HepG2 (cell line): ENCODE measurements around the gene SAC3D1. TPM values are rescaled to one million over a fixed set of nuclear protein-coding genes. Genes with fewer than 3 reads are reported as not detected.

Source experiments
- ATF3 ChIP-seq: sonication (generic); formaldehyde crosslinking; IDR thresholded peaks from 2 replicates; pipeline ENCODE4 v1.4.0; 2020; ENCODE audit warnings: missing genetic modification reagents
- BATF2 ChIP-seq: sonication (generic); formaldehyde crosslinking; IDR thresholded peaks from 2 replicates; pipeline ENCODE4 v1.8.0; 2022; ENCODE audit warnings: mild to moderate bottlenecking, missing genetic modification reagents, moderate library complexity
- BORCS8-MEF2B ChIP-seq: sonication (generic); formaldehyde crosslinking; IDR thresholded peaks from 2 replicates; pipeline ENCODE4 v1.8.0; 2022; ENCODE audit warnings: mild to moderate bottlenecking, missing genetic modification reagents
- DMTF1 ChIP-seq: sonication (generic); formaldehyde crosslinking; IDR thresholded peaks from 2 replicates; pipeline ENCODE4 v1.4.0; 2020; ENCODE audit warnings: mild to moderate bottlenecking, missing genetic modification reagents
- DR1 ChIP-seq: sonication (generic); formaldehyde crosslinking; IDR thresholded peaks from 2 replicates; pipeline ENCODE4 v1.8.0; 2021; ENCODE audit warnings: mild to moderate bottlenecking, missing genetic modification reagents, inconsistent platforms
- FLYWCH1 ChIP-seq: sonication (generic); formaldehyde crosslinking; IDR thresholded peaks from 2 replicates; pipeline ENCODE4 v1.8.1; 2023; ENCODE audit warnings: mild to moderate bottlenecking, missing genetic modification reagents
- FOXK1 ChIP-seq: sonication (generic); formaldehyde crosslinking; IDR thresholded peaks from 2 replicates; pipeline ENCODE4 v1.4.0; 2020; ENCODE audit warnings: low read depth, missing genetic modification reagents, borderline replicate concordance
- GPN1 ChIP-seq: sonication (generic); formaldehyde crosslinking; IDR thresholded peaks from 2 replicates; pipeline ENCODE4 v1.5.1; 2020; ENCODE audit warnings: missing genetic modification reagents, borderline replicate concordance
- HDAC2 ChIP-seq: sonication (generic); formaldehyde crosslinking; IDR thresholded peaks from 2 replicates; pipeline ENCODE4 v1.4.0; 2020; ENCODE audit warnings: missing genetic modification reagents
- ISX ChIP-seq: sonication (generic); formaldehyde crosslinking; conservative IDR thresholded peaks from 2 replicates; pipeline ENCODE4 v1.5.0; 2020; ENCODE audit warnings: missing genetic modification reagents
- KDM6A ChIP-seq: IDR thresholded peaks from 2 replicates; pipeline ENCODE4 v1.6.1; 2016; ENCODE audit warnings: low read depth
- POGZ ChIP-seq: sonication (generic); formaldehyde crosslinking; IDR thresholded peaks from 2 replicates; pipeline ENCODE4 v1.4.0; 2020; ENCODE audit warnings: mild to moderate bottlenecking, missing genetic modification reagents
- RARA ChIP-seq: IDR thresholded peaks from 2 replicates; pipeline ENCODE4 v1.6.1; 2016; ENCODE audit warnings: missing genetic modification reagents, missing compliant biosample characterization
- SALL2 ChIP-seq: sonication (generic); formaldehyde crosslinking; IDR thresholded peaks from 2 replicates; pipeline ENCODE4 v1.8.1; 2023; ENCODE audit warnings: mild to moderate bottlenecking, missing genetic modification reagents, inconsistent platforms
- SOX13 ChIP-seq, 3 experiments: fragments of 450-650 bp in 1 of 3; sonication (generic) in 1 of 3; formaldehyde crosslinking in 1 of 3; IDR thresholded peaks in 2 of 3; conservative IDR thresholded peaks in 1 of 3; 2 replicates each; pipeline versions ENCODE4 v1.5.0 to v1.6.1; 2016 to 2020; ENCODE audit warnings: antibody characterized with exemption in 1 of 3, mild to moderate bottlenecking in 1 of 3, missing compliant biosample characterization in 1 of 3, missing genetic modification reagents in 1 of 3, moderate library complexity in 1 of 3
- U2AF2 ChIP-seq: fragments of 200-400 bp; formaldehyde crosslinking; IDR thresholded peaks from 2 replicates; pipeline ENCODE4 v1.6.1; 2017; ENCODE audit warnings: low read depth, mild to moderate bottlenecking, low read length
- ZNF101 ChIP-seq: sonication (generic); formaldehyde crosslinking; IDR thresholded peaks from 2 replicates; pipeline ENCODE4 v1.4.0; 2020; ENCODE audit warnings: mild to moderate bottlenecking, low read depth, missing genetic modification reagents, borderline replicate concordance
- ZNF333 ChIP-seq: sonication (generic); formaldehyde crosslinking; IDR thresholded peaks from 2 replicates; pipeline ENCODE4 v1.4.0; 2020; ENCODE audit warnings: mild to moderate bottlenecking, missing genetic modification reagents, borderline replicate concordance
- ZNF468 ChIP-seq: sonication (generic); formaldehyde crosslinking; IDR thresholded peaks from 2 replicates; pipeline ENCODE4 v1.8.0; 2022; ENCODE audit warnings: mild to moderate bottlenecking, moderate library complexity, missing genetic modification reagents
- ZNF776 ChIP-seq: sonication (generic); formaldehyde crosslinking; IDR thresholded peaks from 2 replicates; pipeline ENCODE4 v1.4.0; 2020; ENCODE audit warnings: mild to moderate bottlenecking, missing genetic modification reagents
- ZNF83 ChIP-seq: sonication (generic); formaldehyde crosslinking; IDR thresholded peaks from 2 replicates; pipeline ENCODE4 v1.4.0; 2020; ENCODE audit warnings: missing genetic modification reagents, mild to moderate bottlenecking, borderline replicate concordance
- ZSCAN22 ChIP-seq: sonication (generic); formaldehyde crosslinking; IDR thresholded peaks from 2 replicates; pipeline ENCODE4 v1.4.0; 2020; ENCODE audit warnings: mild to moderate bottlenecking, missing genetic modification reagents
- polyA plus RNA-seq, 8 experiments: library from polyadenylated mRNA; depleted of rRNA in 3 of 8; stranded (reverse) in 7 of 8; unstranded in 1 of 8; fragments of >200 nt; fragmentation: Illumina TruSeq in 4 of 8; extraction: Trizol in 4 of 8; gene quantifications; 2 replicates each; pipeline versions ENCODE4 v1.2.1 to v1.2.3, GENCODE V29; 2011 to 2016; ENCODE audit warnings: low read depth in 4 of 8, missing spikeins in 1 of 8, mixed read lengths in 1 of 8; ENCODE audit not compliant: insufficient read depth in 1 of 8
- total RNA-seq, 5 experiments: library from RNA; depleted of rRNA; stranded (reverse); fragments of >200 nt; fragmentation: Illumina TruSeq; extraction: Trizol; gene quantifications; 2 replicates each; pipeline ENCODE4 v1.2.3, GENCODE V29; 2016; ENCODE audit warnings: low read depth in 1 of 5
- TF ChIP-seq, protein P1 (sequence below): sonication (generic); formaldehyde crosslinking; IDR thresholded peaks from 2 replicates; pipeline ENCODE4 v1.5.0; 2020; ENCODE audit warnings: missing genetic modification reagents, mild to moderate bottlenecking, borderline replicate concordance
- TF ChIP-seq, protein P2 (sequence below): sonication (generic); formaldehyde crosslinking; IDR thresholded peaks from 2 replicates; pipeline ENCODE4 v1.8.1; 2022; ENCODE audit warnings: mild to moderate bottlenecking, missing genetic modification reagents

The SAC3D1 gene
- total and polyA plus RNA-seq, 2 of the 13 experiments (the other 11 are each of a cell fraction or from before 2014, with no cell fraction given): 7.4 to 36.3 TPM

DNA sequence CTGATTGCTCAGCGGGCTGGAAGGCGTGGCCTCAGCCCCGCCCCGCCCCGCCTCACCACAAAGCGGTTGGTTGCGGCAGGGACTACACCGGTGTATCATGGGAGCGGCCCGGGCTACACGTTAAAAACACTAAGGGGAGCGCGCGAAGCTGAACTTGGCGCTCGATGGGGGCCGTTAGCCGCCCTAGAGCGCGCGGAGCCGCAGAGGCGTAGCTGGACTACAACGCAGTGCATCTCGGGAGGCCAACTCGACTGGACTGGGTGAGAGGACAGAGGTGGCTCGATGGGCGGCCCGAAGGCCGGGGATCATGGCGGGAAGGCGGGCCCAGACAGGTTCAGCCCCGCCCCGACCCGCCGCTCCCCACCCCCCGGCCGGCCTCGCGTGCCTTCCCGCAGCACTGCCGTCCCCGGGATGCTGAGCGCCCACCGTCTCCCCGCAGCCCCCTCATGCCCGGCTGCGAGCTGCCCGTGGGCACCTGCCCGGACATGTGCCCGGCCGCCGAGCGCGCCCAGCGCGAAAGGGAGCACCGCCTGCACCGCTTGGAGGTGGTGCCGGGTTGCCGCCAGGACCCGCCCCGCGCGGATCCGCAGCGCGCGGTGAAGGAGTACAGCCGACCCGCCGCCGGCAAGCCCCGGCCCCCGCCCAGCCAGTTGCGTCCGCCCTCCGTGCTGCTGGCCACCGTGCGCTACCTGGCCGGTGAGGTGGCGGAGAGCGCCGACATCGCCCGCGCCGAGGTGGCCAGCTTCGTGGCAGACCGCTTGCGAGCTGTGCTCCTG lies at the start of gene SAC3D1 (continued):
- TF ChIP-seq DMTF1 (no peak), U2AF2 (0 out of 2 replicates have a peak, but pooled peaks have one; percentile 49), ATF3 (CRISPR knock-in tag) (0 out of 2 replicates have a peak, but pooled peaks have one; percentile 6), ZSCAN22 (CRISPR knock-in tag) (0 out of 2 replicates have a peak, but pooled peaks have one; percentile 44), FLYWCH1 (CRISPR knock-in tag) (no peak), ZNF101 (no peak), POGZ (CRISPR knock-in tag) (peak; percentile 78), RARA (CRISPR knock-in tag) (no peak), ZNF468 (CRISPR knock-in tag) (peak; percentile 75; the same call in 1 of the 2 replicates), GPN1 (CRISPR knock-in tag) (no peak), BORCS8-MEF2B (CRISPR knock-in tag) (peak; percentile 3; the same call in 1 of the 2 replicates), SALL2 (CRISPR knock-in tag) (no peak), SOX13 (IDR thresholded peaks at IDR 0.05) (no peak), SOX13 (CRISPR knock-in tag; conservative IDR thresholded peaks at IDR 0.05 in 1 of 2, IDR thresholded peaks at IDR 0.05 in 1 of 2) (peak in 1 of 2 experiments; percentile 11; a peak in 1 of 4 replicates), ISX (no peak), FOXK1 (peak; percentile 49; the same call in 1 of the 2 replicates), BATF2 (CRISPR knock-in tag) (peak; percentile 83; the same call in 1 of the 2 replicates), KDM6A (no peak), ZNF83 (no peak), ZNF776 (CRISPR knock-in tag) (0 out of 2 replicates have a peak, but pooled peaks have one; percentile 24), ZNF333 (CRISPR knock-in tag) (no peak), DR1 (peak; percentile 75), HDAC2 (CRISPR knock-in tag) (peak; percentile 46; the same call in 1 of the 2 replicates)
- TF ChIP-seq, protein P1, sequence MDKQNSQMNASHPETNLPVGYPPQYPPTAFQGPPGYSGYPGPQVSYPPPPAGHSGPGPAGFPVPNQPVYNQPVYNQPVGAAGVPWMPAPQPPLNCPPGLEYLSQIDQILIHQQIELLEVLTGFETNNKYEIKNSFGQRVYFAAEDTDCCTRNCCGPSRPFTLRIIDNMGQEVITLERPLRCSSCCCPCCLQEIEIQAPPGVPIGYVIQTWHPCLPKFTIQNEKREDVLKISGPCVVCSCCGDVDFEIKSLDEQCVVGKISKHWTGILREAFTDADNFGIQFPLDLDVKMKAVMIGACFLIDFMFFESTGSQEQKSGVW: no peak
- TF ChIP-seq, protein P2, sequence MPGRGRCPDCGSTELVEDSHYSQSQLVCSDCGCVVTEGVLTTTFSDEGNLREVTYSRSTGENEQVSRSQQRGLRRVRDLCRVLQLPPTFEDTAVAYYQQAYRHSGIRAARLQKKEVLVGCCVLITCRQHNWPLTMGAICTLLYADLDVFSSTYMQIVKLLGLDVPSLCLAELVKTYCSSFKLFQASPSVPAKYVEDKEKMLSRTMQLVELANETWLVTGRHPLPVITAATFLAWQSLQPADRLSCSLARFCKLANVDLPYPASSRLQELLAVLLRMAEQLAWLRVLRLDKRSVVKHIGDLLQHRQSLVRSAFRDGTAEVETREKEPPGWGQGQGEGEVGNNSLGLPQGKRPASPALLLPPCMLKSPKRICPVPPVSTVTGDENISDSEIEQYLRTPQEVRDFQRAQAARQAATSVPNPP: peak; percentile 45; the same call in 1 of the 2 replicates
